Upper lobe of right lung (tissue), 1 donor: Measurements from ENCODE around the gene RBL2. TPM values are rescaled to one million over a fixed set of nuclear protein-coding genes. Genes with fewer than 3 reads are reported as not detected.
"Not testable (repeated sequence)": the region's sequence is repeated elsewhere in the genome, so short reads cannot be mapped to it uniquely, and the experiment has no call there.

ENCODE experiments used
- ATAC-seq: fragments of 200-7000 bp; cut with Tn5 transposase; one replicate; pipeline ENCODE4 v1.9.1; 2020; ENCODE audit warnings: mild to moderate bottlenecking, moderate library complexity
- DNase-seq: peaks from one replicate; pipeline ENCODE4 v3.0.0-alpha.2; 2020
- H3K27ac ChIP-seq: fragments of 200-600 bp; one replicate; pipeline ENCODE4 v1.8.0; 2022
- H3K27me3 ChIP-seq: fragments of 200-600 bp; one replicate; pipeline ENCODE4 v1.8.0; 2022; ENCODE audit warnings: mild to moderate bottlenecking
- H3K36me3 ChIP-seq: fragments of 200-600 bp; one replicate; pipeline ENCODE4 v1.8.0; 2022
- H3K4me1 ChIP-seq: fragments of 200-600 bp; one replicate; pipeline ENCODE4 v1.8.0; 2022
- H3K4me3 ChIP-seq: fragments of 200-600 bp; one replicate; pipeline ENCODE4 v1.8.0; 2022; ENCODE audit warnings: mild to moderate bottlenecking
- H3K9me3 ChIP-seq: fragments of 200-600 bp; one replicate; pipeline ENCODE4 v1.8.0; 2022
- CTCF ChIP-seq: fragments of 200-600 bp; IDR thresholded peaks from one replicate; pipeline ENCODE4 v1.8.0; 2022; ENCODE audit warnings: antibody characterized with exemption
- intact Hi-C: fragments of 100-400 bp; cut with DNase I; formaldehyde crosslinking; loops from one replicate; pipeline ENCODE4 v1.11.0; 2022
- total RNA-seq: library from RNA; stranded (reverse); fragmentation: NEBNext Ultra II Directional; extraction: Animal tissue kit (Norgen Biotek cat#: 25700); gene quantifications from one replicate; pipeline ENCODE4 v1.2.1, GENCODE V29; 2021
- donor health status: DM: no; HTN: yes; CAD: no; lungs with severe emphysema.

Gene RBL2
- total RNA-seq, 1 donor from 2014 or later: 97.9 TPM

GRCh38 chr16:53414381-53414780 lies 19.9 kb upstream of the RBL2 start:
- no peak overlapping the region for H3K4me3 ChIP-seq
- H3K36me3 ChIP-seq: no peaks in the 10 kb centered on the region
- TF ChIP-seq CTCF: no peak
- H3K9me3 ChIP-seq: no peaks in the 10 kb centered on the region
- no peaks in the 10 kb centered on the region for H3K27me3 ChIP-seq
- no peak for DNase-seq
- ATAC-seq: no peak
- no peak overlapping the region for H3K27ac ChIP-seq
- H3K4me1 ChIP-seq: no peaks in the 10 kb centered on the region
- intact Hi-C loops: no loop called here

- no peak overlapping the region for H3K4me3 ChIP-seq
- no peak for TF ChIP-seq CTCF
- ATAC-seq: peak; percentile 63
Observed at GRCh38 chr16:53415504-53415903, 18.8 kb upstream of the RBL2 start.

GRCh38 chr16:53417011-53417410 lies 17.3 kb upstream of the RBL2 start:
- no peak for TF ChIP-seq CTCF
- DNase-seq (no peak), ATAC-seq (peak; percentile 83)
- intact Hi-C loops: no loop called here
- Histone ChIP-seq H3K27ac (peak overlapping the region; percentile 37), H3K27me3 (no peaks in the 10 kb centered on the region), H3K4me1 (no peaks in the 10 kb centered on the region), H3K36me3 (no peaks in the 10 kb centered on the region), H3K9me3 (no peaks in the 10 kb centered on the region), H3K4me3 (no peak overlapping the region)

More at GRCh38 chr16:53415504-53415903, 18.8 kb upstream of the RBL2 start:
- H3K27me3 ChIP-seq: no peaks in the 10 kb centered on the region
- no peaks in the 10 kb centered on the region for H3K4me1 ChIP-seq
- H3K36me3 ChIP-seq: no peaks in the 10 kb centered on the region
- peak overlapping the region; percentile 30 for H3K27ac ChIP-seq
- DNase-seq: no peak
- intact Hi-C loops: no loop called here
- no peaks in the 10 kb centered on the region for H3K9me3 ChIP-seq

- H3K36me3 ChIP-seq: no peaks in the 10 kb centered on the region
- intact Hi-C loops: no loop called here
Observed at GRCh38 chr16:53417976-53418375, 16.3 kb upstream of the RBL2 start.

GRCh38 chr16:53419383-53419709 lies 14.9 kb upstream of the RBL2 start:
- H3K9me3 ChIP-seq, H3K36me3 ChIP-seq, ATAC-seq, H3K4me3 ChIP-seq, H3K4me1 ChIP-seq, DNase-seq, intact Hi-C loops, H3K27me3 ChIP-seq, H3K27ac ChIP-seq: not testable (repeated sequence)

More at GRCh38 chr16:53417976-53418375, 16.3 kb upstream of the RBL2 start:
- ATAC-seq: no peak
- no peak for DNase-seq
- no peak for TF ChIP-seq CTCF
- Histone ChIP-seq H3K4me3 (no peak overlapping the region), H3K9me3 (no peaks in the 10 kb centered on the region), H3K27ac (no peak overlapping the region), H3K27me3 (no peaks in the 10 kb centered on the region), H3K4me1 (no peaks in the 10 kb centered on the region)

DNA sequence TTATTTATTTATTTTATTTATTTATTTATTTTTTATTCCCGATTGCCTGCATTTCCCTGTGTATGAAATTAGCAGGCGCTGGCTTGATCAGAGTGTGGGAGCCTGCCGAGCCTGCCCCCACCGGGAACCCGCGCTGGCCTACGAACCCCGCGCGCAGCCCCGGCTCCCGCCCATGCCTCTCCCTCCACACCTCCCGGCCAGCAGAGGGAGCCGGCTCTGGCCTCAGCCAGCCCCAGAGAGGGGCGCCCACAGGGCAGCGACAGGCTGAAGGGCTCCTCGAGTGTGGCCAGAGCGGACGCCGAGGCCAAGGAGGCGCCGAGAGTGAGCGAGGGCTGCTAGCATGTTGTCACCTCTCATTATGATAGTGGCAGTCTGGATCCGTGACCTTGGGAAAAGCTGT lies 13.0 kb upstream of the RBL2 start:
- TF ChIP-seq CTCF: no peak
- intact Hi-C loops: no loop called here
- Histone ChIP-seq H3K36me3 (no peaks in the 10 kb centered on the region), H3K27ac (no peak overlapping the region), H3K27me3 (no peaks in the 10 kb centered on the region), H3K4me3 (no peak overlapping the region), H3K4me1 (no peaks in the 10 kb centered on the region), H3K9me3 (no peaks in the 10 kb centered on the region)
- ATAC-seq (no peak), DNase-seq (no peak)

DNA sequence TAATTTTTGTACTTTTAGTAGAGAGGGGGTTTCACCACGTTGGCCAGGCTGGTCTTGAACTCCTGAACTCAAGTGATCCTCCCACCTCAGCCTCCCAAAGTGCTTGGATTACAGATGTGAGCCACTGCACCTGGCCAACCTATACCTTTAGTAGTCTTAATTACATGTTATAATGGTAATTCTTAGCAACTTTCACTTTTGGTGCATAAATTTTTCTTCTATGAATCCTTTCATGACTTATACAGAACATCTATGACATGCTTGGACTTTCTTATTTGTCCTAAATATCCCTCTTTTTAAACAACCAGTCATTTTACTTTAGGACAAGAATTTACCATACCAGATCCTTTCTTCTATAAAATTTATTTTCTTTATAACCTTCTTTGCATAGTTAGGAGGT lies 10.3 kb upstream of the RBL2 start:
- H3K4me1 ChIP-seq, H3K4me3 ChIP-seq, H3K27me3 ChIP-seq, DNase-seq, ATAC-seq, H3K9me3 ChIP-seq, H3K36me3 ChIP-seq, H3K27ac ChIP-seq, intact Hi-C loops: not testable (repeated sequence)
